ENCODE data around the gene DOHH.
"Not testable (repeated sequence)": the region's sequence is repeated elsewhere in the genome, so short reads cannot be mapped to it uniquely, and the experiment has no call there.

The DOHH gene

DNA sequence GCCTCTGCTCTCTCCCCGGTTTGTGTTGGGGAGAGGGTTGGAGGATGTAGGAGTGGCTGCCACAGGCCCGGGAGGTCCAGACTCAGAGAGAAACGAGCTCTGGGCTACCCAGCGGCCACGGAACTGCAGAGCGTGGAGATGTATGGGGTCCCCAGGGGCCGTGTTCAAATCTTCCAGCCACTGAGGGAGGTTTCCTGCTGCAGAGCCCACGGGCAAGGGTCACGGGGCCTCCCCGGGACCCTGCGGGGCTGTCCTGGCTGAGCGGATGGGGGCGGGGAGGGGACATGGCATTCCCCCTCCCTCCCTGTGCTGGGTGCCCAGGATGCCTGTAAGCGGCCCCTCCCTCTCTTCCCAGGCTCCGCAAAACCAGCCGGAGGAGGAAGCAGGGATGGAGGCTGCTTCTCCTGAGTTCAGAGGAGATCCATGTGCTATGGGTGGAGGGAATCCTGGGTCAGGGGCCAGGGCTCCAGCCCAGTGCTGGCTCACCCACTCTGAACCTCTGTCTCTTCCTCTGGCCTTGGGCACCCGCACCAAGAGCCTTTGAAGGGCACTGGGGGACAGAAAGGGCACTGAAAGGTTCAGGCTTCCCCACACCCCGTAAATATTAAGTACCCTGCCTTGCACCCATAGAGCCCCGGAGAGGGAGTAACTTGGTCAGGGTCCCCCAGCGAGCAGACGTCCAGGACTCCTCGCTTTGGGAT is 42.8 kb downstream of the DOHH start:
- no peak for DNase-seq

DNA sequence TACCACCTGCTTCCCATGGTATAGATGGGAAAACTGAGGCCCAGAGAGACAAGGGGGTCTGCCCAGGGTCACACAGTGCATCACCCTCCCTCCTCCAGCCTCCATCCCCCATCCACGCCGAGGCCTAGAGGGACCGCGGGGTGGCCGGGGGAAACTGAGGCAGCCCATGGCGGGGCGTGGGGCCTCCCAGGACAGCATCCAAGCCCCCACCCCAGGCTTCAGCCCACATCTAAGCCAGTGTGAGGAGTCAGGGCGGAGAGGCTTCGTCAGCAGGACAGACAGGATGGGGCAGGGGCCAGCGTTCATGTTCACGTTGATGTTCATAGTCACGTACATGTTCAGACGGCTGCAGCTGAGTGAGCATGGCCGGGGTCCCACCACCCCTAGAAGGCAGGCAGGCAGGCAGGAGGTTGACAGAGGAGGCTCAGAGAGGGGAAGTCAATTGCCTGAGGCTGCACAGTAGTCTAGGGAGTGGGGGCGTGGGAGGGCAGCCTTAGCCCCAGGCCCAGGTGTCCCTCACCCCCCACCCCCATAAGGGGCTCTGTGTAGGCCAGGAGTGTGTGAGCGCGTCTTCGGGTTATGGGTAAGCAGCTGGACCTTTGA is 43.4 kb downstream of the DOHH start:
- no peak for DNase-seq

DNA sequence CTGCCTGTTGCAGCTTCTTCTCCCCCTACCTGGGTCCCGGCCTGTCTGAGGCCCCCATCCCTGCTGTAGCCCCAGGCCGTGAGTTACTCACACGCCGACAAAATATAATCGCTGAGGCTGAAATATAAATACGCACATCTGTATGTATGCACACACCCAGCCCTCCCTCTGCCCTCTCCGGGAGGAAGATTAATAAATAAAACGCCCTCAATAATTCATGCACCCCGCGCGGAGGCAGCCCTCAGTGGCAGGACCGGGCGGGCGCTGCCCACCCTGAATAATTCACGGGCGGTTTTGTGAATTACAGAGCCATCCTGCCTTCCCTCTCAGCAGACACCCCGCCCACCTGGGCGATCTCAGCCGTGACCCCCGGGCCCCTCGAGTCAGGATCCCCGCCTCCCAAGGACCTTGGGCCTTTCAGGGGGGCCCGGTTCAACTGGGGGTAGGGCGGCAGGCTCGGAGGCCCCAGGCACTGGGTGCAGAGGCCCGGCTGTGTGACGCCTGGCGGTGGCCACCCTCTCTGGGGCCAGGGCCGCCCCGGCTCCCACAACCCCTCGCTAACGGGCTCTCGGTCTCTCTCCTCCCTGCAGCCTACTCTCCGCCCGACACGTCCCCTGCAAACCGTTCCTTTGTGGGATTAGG is 44.4 kb downstream of the DOHH start:
- no peak for DNase-seq

DNA sequence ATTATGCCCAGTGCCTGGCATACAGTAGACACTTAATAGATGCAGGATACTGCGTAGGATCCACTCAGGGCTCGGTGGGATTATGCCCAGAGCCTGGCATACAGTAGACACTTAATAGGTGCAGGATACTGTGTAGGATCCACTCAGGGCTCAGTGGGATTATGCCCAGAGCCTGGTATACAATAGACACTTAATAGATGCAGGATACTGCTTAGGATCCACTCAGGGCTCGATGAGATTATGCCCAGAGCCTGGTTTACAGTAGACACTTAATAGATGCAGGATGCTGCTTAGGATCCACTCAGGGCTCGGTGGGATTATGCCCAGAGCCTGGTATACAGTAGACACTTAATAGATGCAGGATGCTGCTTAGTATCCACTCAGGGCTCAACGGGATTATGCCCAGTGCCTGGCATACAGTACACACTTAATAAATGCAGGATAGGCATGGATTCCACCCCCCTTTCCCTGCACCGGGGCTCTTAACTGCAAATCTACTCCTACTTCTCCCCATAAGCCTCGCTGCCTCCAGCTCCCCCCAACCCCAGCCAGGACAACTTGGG is 45.0 kb downstream of the DOHH start:
- no peak for DNase-seq

DNA sequence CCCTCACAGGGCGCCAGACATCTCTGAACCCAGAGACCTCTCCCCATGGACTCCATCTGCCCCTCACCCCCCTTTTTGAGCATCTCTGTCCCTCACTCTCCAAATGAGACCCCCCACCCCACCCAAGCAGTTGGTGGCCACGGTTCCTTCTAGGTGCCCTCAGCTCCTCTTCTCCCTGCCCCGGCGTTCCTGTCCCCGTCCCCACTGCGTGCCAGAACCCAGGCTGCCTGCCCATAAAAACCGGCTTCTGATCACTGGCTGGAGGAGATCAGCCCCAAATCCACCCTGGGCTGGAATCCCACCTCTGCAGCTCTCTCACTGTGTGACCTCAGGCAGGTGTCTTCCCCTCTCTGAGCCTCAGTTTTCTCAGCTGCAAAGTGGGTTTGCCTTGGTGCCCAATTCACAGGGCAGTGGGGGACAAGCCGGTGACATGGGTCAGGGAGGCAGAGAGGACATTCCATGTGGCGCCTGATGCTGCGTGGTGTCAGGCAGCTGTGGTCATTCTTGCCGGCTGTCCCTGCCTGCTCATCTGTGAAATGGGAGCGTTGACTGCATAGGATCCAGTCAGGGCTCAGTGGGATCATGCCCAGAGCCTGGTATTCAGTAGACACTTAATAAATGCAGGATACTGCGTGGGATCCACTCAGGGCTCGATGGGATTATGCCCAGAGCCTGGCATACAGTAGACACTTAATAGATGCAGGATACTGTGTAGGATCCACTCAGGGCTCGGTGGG is 45.6 kb downstream of the DOHH start:
- DNase-seq: no peak

DNA sequence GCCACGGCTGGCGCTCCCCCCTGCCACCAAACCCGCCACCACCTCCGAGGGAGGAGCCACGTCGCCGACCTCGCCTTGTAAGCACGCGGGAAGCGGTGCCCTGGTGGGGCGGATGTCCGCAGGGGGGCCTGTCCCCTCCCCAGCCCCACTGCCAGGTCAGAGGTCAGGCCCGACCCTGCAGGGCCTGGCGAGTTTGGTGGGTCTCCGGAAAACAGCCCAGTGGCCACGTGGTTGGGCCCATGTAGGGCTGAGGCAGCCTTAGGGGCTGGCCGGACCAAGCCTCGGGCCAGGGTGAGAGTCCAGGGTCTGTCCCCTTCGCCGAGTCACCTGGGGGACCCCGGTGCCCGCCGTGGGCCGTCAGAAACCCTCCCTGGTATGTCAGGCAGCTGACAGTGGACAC is 46.6 kb downstream of the DOHH start:
- no peak for DNase-seq

DNA sequence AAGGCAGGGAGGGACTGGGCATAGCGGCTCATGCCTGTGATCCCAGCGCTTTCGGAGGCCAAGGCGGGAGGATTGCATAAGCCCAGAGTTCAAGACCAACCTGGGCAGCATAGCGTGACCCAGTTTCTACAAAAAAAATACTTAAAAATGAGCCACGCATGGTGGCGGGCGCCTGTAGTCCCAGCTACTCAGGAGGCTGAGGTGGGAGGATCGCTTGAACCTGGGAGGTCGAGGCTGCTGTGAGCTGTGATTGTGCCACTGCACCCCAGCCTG is 47.6 kb downstream of the DOHH start:
- not testable (repeated sequence) for DNase-seq

DNA sequence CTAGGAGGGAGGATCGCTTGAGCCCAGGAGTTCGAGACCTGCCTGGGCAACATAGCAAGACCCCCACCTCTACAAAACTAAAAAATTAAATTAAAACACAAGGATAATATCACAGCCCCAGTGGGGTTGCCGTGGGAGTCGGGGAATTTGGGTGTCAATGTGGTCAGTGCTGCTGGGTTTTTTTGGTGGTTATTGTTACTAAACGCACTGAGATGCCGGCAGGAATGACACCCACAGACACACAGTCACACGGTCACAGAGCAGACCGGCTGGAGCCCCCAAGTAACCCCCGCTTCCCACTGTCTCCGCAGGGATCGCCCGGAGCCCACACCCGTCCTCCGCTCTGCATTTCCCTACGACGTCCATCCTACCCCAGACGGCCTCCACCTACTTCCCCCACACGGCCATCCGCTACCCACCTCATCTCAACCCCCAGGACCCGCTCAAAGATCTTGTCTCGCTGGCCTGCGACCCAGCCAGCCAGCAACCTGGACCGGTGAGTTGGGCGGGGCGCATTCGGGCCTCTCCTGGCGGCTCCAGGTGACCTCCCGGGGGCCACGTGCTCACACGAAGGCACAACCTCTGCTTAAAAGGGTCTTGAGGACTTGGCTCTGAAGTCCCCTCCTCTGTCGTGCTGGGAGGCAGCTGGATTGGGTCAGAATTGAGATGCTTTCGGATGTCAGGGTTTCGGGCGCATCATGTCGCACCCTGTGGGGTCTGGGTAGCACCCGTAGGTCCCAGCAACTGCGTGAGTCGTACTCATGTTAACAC is 48.1 kb downstream of the DOHH start:
- no peak for DNase-seq

DNA sequence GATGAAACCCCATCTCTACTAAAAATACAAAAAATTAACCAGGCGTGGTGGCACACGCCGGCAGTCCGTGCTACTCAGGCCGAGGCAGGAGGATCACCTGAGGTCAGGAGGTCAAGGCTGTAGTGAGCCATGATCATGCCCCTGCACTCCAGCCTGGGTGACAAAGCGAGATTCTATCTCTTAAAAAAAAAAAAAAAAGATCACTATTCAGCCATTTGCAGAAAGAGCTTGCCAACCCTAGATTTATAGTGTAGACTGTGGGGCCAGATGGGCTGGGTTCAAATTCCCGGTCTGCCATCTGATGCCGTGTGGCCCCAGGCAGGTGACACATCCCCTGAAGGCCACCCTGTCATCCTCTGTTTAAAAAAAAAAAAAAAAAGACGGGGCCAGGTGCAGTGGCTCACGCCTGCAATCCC is 49.0 kb downstream of the DOHH start:
- no peak for DNase-seq

DNA sequence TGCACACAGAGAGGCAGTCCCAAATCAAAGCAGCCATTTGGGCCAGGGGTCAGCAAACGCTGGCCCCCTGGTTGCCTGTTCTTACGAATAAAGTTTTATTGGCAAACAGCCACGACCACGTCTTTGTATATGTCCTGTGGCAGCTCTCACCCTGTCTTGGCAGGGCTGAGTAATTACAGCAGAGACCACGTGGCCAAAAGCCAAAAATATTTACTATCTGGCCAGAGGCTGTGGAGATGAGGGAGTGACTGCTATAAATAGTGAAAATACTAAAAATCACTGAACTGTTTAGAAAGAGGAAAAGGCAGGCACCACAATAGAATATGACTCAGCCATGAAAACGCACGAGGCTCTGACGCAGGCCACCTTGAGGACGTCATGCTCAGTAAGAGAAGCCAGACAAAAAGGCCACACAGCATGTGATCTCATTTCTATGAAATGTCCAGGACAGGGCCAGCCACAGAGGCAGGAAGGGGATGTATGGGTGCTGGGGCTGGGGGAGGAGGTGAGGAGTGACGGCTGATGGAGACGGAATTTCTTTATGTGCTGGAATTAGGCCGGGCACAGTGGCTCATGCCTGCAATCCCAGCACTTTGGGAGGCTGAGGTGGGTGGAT is 49.6 kb downstream of the DOHH start:
- DNase-seq: no peak

DNA sequence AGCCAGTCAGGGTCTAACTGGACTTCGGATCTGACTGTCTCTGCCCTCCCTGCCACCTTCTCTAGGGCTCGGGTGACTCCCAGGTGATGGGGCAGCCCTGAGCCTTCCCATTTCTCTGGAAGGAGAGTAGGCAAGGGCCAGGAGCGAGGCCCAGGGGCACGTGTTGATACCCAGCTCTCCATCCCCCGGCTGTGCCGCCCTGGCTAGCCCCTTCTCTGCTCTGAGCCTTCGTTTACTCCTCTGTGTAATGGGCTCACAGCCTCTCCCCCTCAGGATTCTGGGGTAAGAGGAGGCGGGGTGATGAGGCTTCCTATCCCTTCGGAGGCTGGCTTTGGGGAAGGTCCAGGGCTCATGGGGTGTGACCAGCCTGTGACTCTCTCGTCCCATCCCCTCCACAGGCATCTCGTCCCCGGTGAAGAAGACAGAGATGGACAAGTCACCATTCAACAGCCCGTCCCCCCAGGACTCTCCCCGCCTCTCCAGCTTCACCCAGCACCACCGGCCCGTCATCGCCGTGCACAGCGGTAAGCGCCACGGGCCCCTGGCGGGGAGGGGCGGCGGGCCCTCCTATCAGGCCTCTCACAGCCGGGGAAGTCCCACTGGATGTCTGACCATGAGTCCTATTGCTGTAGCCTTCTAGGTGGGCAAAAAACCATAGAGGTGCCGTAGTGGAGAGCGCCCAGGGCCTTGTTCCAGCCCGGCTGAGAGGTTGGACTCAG is 51.7 kb downstream of the DOHH start:
- DNase-seq: no peak

DNA sequence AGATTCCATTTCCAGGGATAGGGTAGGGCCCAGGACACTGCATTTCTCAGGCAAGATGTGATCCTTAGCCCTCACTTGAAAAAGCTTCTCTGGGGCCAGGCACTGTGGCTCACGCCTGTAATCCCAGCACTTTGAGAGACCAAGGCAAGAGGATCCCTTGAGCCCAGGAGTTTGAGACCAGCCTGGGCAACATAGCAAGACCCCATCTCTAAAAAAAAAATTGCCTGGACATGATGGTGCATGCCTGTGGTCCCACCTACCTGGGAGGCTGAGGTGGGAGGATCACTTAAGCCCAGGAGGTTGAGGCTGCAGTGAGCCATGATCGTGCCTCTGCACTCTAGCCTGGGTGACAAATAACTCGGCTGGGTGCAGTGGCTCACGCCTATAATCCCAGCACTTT is 53.8 kb downstream of the DOHH start:
- not testable (repeated sequence) for DNase-seq

DNA sequence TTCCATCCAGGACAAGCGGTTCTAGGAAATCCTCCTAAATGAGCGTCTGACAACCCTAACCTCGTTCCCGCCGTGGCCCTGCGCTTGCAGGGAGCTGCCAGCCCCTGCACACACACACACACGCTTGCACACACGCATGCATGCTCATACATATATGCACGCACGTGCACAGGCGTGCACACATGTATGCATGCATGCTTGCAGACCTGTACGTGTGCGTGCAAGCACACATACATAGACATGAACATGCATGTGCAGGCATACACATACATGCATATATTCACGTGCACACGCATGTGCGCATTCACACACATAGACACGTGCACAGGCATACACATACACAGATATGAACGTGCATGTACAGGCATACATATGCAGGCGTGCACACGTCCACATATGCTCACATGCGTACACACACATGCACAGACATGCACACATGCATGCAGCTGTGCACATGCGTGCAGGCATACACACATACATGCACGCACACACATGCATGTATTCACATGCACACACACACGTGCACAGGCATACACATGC is 55.7 kb downstream of the DOHH start:
- no peak for DNase-seq

DNA sequence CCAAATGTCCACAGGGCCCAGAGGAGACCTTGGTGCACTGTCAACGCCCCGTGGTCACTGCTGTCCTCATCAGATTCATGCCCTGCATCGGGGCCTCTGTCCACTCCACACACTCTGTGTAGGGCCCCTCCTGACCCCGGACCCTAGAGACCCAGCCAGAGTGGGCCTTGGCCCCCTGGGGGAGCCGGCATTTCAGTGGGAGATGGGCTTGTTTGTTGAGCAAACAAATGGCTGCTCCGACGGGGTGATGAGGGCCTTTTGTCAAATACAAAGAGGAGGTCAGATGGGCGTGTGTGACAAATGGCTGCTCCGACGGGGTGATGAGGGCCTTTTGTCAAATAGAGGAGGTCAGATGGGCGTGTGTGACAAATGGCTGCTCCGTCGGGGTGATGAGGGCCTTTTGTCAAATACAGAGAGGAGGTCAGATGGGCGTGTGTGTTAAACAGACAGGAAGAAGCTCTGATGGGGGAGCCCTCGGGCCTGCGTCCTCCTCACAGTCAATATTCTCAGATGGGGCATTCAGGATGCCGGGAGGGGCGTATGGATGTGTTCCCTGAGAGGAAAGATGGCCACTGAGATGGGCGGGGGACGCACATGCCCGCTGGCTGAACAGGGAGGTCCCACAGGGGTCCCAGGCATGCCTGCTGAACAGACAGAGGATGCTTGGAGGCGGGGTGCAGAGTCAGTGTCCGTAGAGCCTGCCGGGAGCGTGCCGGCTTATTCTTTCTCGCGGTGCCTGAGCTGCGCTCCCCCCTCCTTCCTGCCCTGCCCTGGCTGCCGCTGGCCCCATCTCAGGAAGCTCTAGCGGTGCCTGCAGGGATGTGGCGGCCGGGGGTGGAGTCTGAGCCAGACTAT is 56.4 kb downstream of the DOHH start:
- DNase-seq: no peak

DNA sequence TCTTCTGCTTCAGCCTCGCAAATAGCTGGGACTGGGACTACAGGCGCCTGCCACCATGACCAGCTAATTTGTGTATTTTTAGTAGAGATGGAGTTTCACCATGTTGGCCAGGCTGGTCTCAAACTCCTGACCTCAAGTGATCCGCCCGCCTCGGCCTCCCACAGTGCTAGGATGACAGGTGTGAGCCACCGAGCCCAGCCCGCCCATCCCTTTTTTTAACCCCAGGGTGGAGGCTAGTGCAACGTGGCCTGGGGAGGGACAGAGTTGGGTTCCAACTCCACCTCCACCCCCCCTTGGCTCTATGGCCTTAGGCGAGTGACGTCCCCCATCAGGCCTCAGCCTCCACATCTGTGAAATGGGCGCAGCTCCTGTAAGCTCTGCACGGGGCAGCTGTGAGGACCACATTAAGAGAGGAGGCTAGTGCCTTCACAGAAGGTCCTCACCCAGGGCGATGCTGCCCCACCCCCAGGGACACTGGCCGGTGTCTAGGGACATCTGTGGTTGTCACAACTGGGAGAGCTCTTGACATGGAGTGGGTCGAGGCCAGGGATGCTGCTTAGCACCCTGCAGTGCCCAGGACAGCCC is 57.9 kb downstream of the DOHH start:
- DNase-seq: no peak

DNA sequence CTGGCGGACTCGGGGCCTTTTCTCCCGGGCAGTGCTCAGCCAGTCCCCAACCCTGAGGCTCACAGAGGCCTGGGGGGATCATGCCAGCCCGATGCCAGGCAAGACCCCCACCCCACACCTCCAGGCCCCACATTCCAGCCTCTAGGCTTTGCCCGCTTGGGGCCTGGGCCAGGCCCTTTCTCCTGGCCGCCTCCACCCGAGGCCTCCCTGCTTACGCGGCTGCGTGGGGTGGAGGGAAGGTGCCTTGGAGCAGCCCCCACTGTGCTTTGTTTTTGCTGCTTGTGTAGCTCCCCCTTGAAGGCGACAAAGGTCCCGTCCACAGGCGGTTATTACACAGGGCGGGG is 58.5 kb downstream of the DOHH start:
- DNase-seq: no peak

DNA sequence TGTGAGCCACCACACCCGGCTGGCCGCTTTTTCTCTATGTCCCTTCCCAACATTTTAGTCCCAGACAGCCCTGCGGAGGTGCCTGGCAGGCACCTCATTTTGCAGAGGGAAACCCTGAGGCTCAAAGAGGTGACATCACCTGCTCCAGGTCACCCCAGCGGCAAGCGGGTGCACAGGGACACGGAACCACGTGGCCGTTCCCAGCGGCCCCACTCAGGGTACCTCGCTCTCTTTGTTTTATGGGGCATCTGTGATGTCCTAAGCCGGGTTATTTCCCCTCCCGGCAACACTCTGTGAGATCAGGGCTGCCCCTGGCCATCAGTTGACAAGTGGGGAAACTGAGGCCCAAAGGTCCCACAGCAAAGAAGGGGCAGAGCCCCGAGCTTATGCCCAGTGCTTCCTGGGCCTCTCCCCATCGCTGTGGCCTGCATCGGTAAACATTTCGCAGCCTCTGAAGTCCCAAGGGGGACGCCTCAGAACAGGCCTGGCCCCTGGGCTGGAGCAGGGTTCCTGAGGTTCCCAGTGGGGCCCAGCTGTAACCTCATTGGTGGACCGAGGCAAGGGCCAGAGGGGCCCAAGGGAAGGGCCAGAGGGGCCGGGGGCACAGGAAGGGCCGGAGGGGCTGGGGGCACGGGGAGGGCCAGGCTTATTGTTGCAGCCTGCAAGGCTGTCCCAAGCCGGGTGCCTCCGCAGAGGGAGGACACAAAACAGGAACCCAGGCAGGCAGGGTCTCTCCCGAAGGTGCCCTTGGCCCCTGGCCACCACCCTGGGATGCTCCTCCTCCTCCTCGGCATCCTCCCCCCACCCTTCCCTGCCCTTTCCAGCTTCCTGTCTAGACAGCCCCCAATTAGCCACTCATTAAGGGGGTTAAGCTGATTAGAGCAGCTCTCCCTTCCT is 59.1 kb downstream of the DOHH start:
- DNase-seq: no peak
